ENCODE measurements around the gene NECAB2.

The NECAB2 gene

DNA sequence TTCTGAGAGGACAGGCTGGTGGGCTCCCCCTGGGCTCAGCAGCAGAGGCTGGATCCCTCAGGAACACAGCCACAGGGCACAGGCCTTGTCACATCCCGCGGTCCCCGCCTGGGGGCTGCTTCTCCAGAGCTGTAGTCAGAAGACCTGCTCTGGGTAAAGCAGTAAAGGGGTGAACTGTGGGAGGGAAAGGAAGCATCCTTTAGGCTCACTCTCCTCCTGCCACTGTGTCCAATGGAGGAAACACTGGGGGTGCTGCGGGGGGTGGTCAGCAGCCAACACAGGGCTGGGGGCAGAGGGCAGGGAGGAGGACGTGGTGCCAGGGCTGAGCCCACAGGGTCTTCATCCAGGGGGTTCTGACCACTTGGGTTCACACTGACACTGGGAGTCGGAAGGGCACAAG lies 79.6 kb downstream of the NECAB2 start:
- no peak for DNase-seq

DNA sequence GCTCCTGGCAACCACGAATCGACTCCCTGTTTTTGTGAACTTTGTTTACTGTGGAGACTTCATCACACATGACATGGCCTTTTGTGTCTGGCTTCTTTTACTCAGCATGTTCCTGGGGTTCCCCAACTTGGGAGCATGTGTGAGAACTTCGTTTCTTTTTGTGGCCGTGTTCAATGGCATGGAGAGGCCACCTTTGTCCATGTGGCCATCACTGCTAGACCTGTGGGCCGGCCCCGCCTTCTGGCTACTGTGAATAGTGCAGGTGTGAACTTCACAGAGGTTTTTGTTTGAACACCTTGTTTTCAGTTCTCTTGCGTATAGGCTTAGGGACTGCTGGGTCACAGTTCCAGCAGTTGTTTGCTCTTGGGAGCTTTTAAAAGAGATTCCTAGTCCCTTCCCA lies 80.2 kb downstream of the NECAB2 start:
- DNase-seq, result no peak

DNA sequence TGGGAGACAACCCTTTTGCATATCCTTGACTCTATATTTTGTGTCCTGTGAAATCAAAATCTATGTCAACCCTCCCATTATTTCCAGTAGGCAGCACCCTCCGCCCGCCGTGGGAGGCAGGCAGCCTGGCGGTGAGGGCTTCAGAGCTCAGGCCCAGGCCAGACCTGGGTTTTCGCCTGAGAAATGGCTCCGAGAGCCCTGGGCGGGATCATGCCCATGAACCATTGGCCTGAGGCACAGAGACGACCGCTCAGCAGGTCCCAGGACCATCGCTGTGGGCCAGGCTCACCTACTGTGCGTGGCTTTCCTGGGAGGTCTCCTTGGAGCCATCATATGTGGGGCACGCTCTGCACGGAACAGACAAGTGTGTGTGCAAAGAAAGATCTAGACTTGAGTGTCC lies 80.8 kb downstream of the NECAB2 start:
- no peak for DNase-seq

DNA sequence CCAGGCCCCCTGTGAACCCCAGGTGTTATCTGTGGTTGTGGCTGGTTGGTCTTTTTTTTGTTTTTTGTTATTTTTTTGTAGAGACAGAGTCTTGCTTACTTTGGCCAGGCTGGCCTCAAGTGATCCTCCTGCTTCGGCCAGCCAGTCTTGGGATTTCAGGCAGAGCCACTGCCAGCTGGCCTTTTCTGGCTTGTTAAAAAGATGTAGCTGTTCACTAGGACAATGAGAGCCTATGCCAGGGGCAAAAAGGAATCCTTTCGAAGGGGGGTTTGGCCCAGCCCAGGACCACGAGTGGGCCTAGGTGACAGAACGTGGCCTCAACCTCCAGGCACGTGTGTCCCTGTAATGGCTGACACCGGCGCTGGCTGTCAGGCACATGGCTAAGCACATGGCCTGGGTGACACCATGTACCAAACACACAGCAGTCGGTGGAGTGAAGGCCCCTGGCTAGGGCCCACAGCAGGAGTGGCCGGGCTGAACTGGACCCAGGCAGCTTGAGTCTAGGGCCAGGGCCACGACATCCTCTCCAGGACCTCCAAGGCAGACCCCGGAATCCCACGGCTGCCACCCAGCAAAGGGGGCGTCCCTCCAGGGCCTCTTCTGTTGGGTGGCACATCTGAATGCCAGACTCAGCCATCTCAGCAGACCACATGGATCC lies 81.5 kb downstream of the NECAB2 start:
- DNase-seq, result no peak

DNA sequence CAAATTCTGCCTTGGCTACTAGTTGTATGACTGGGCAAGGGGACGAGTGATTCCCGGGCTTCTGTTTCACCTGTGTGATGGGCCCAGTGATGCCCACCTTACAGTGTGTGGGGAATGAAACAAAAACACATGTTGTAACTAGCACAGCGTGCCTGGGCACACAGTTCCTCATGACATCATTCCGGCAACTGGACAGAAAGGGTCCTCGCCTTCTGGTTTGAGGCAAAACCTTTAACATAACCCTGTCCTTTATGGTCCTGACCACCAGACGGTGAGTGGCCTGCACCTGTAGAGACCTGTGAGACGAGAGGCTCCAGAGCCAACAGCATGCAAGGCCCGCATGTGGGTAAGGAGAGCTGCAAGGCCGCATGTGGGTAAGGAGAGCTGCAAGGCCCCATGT lies 82.3 kb downstream of the NECAB2 start:
- no peak for DNase-seq

DNA sequence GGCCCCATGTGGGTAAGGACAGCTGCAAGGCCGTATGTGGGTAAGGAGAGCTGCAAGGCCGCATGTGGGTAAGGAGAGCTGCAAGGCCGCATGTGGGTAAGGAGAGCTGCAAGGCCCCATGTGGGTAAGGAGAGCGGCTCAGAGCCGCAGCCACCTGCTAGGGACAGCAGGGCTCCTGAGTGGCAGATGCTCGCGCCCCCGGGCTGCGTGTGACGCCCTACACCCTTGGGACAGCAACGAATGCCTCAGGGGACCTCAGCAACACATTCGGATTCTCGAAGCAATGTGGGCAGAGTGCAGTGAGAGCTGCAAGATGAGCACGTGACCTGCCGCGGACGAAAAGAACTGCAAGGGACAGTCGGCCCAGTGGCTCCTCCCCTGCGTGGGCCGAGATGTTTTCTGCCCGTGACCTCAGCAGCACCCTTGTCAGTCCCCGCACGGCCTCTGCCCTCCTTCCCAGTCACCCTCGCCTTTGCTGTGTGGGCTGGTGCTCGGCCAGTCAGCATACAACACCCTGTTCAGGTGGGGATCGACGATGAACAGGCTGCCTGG lies 84.1 kb downstream of the NECAB2 start:
- no peak for DNase-seq
